ENCODE data around the gene ZNF611.

GRCh38 chr19:52743091-52743490 is 8.2 kb upstream of the ZNF611 start:
- TF ChIP-seq MXI1 (IDR thresholded peaks at IDR 0.05; ENCODE audit: low read depth, low read length) (no peak), CTCF (IDR thresholded peaks at IDR 0.05 in 2 of 3, conservative IDR thresholded peaks at IDR 0.05 in 1 of 3; ENCODE audit: insufficient read depth in 2 of 3, low read depth in 1 of 3, low read length in 3 of 3) (no peak), PCBP1 (IDR thresholded peaks at IDR 0.05; ENCODE audit: low read depth, low read length, poor library complexity, severe bottlenecking) (no peak), ZNF232 (CRISPR knock-in tag; IDR thresholded peaks at IDR 0.05) (no peak)

Measured in K562 (cell line).